Astrocyte (in vitro differentiated cells and primary cell): Measurements from ENCODE around the gene CMTM8. TPM values are rescaled to one million over a fixed set of nuclear protein-coding genes. Genes with fewer than 3 reads are reported as not detected.

Experiments
- DNase-seq: peaks from one replicate; pipeline ENCODE4 v3.0.0-alpha.2; 2010; ENCODE audit warnings: low read depth
- FAIRE-seq: peaks from 2 replicates; lab custom pipeline; 2011; peaks lifted over from hg19 to GRCh38; lab: Jason Lieb, UNC
- H2AFZ ChIP-seq: 2 replicates; pipeline ENCODE4 v1.6.0; 2012; ENCODE audit warnings: low read depth, low read length, inconsistent platforms
- H3K27ac ChIP-seq: 2 replicates; pipeline ENCODE4 v1.5.1; 2011; ENCODE audit warnings: low read depth, low read length, inconsistent platforms
- H3K27me3 ChIP-seq: 2 replicates; pipeline ENCODE4 v1.6.0; 2011; ENCODE audit warnings: low read length, inconsistent platforms; ENCODE audit not compliant: insufficient read depth
- H3K36me3 ChIP-seq: 2 replicates; pipeline ENCODE4 v1.5.1; 2011; ENCODE audit warnings: low read length, inconsistent platforms; ENCODE audit not compliant: insufficient read depth
- H3K4me1 ChIP-seq: 2 replicates; pipeline ENCODE4 v1.5.1; 2011; ENCODE audit warnings: low read length, inconsistent platforms; ENCODE audit not compliant: insufficient read depth
- H3K4me2 ChIP-seq: 2 replicates; pipeline ENCODE4 v1.6.0; 2012; ENCODE audit warnings: low read length, inconsistent platforms
- H3K4me3 ChIP-seq: 2 replicates; pipeline ENCODE4 v1.5.1; 2011; ENCODE audit warnings: low read depth, mild to moderate bottlenecking, low read length, inconsistent platforms; ENCODE audit not compliant: insufficient read depth
- H3K79me2 ChIP-seq: 2 replicates; pipeline ENCODE4 v1.6.0; 2012; ENCODE audit warnings: mild to moderate bottlenecking, low read length, inconsistent platforms; ENCODE audit not compliant: insufficient read depth
- H3K9ac ChIP-seq: 2 replicates; pipeline ENCODE4 v1.6.0; 2012; ENCODE audit warnings: mild to moderate bottlenecking, low read length, inconsistent platforms
- H3K9me3 ChIP-seq: 2 replicates; pipeline ENCODE4 v1.5.1; 2012; ENCODE audit warnings: low read depth, mild to moderate bottlenecking, low read length, inconsistent platforms; ENCODE audit not compliant: insufficient read depth
- H4K20me1 ChIP-seq: 2 replicates; pipeline ENCODE4 v1.6.0; 2012; ENCODE audit warnings: low read length, inconsistent platforms; ENCODE audit not compliant: insufficient read depth
- H3K27ac Mint-ChIP-seq: one replicate; pipeline ENCODE4 v1.8.0; 2021; ENCODE audit warnings: mild to moderate bottlenecking, mixed read lengths; ENCODE audit not compliant: unreplicated experiment
- H3K27me3 Mint-ChIP-seq: one replicate; pipeline ENCODE4 v1.8.0; 2021; ENCODE audit warnings: low read depth, mixed read lengths; ENCODE audit not compliant: unreplicated experiment
- H3K36me3 Mint-ChIP-seq: one replicate; pipeline ENCODE4 v1.8.0; 2021; ENCODE audit warnings: low read depth, mixed read lengths; ENCODE audit not compliant: unreplicated experiment
- H3K4me1 Mint-ChIP-seq: one replicate; pipeline ENCODE4 v1.8.0; 2021; ENCODE audit warnings: low read depth, mixed read lengths; ENCODE audit not compliant: unreplicated experiment
- H3K4me3 Mint-ChIP-seq: one replicate; pipeline ENCODE4 v1.8.0; 2021; ENCODE audit warnings: mild to moderate bottlenecking, moderate library complexity, mixed read lengths; ENCODE audit not compliant: unreplicated experiment
- H3K9me3 Mint-ChIP-seq: one replicate; pipeline ENCODE4 v1.8.0; 2021; ENCODE audit warnings: mild to moderate bottlenecking, mixed read lengths; ENCODE audit not compliant: unreplicated experiment
- EZH2 ChIP-seq: IDR thresholded peaks from 2 replicates; pipeline ENCODE4 v1.6.1; 2012; ENCODE audit warnings: mild to moderate bottlenecking, low read length, inconsistent platforms; ENCODE audit not compliant: insufficient read depth
- total RNA-seq: library from RNA; stranded (reverse); gene quantifications from 2 replicates; pipeline ENCODE4 v1.2.1, GENCODE V29; 2021
- TF ChIP-seq, protein P1 (sequence below): IDR thresholded peaks from 2 replicates; pipeline ENCODE4 v1.5.1; 2011; ENCODE audit warnings: low read depth, mild to moderate bottlenecking, inconsistent platforms, low read length, moderate library complexity; ENCODE audit not compliant: insufficient read depth

Gene CMTM8
- total RNA-seq, 1 donor from 2014 or later: 1.6 TPM

GRCh38 chr3:32326795-32327194, 88.3 kb downstream of the CMTM8 start:
- no peaks in the 10 kb centered on the region for H3K36me3 ChIP-seq
- Mint-ChIP-seq H3K4me3 (no peak overlapping the region), H3K36me3 (peaks cover 3% of the 10 kb centered on the region), H3K27me3 (peaks cover 8% of the 10 kb centered on the region), H3K9me3 (no peaks in the 10 kb centered on the region), H3K27ac (no peak overlapping the region), H3K4me1 (no peaks in the 10 kb centered on the region)
- peaks cover 5% of the 10 kb centered on the region for H3K27me3 ChIP-seq
- H3K4me1 ChIP-seq: no peaks in the 10 kb centered on the region
- no peaks in the 10 kb centered on the region for H4K20me1 ChIP-seq
- no peak for TF ChIP-seq EZH2
- TF ChIP-seq, protein P1, sequence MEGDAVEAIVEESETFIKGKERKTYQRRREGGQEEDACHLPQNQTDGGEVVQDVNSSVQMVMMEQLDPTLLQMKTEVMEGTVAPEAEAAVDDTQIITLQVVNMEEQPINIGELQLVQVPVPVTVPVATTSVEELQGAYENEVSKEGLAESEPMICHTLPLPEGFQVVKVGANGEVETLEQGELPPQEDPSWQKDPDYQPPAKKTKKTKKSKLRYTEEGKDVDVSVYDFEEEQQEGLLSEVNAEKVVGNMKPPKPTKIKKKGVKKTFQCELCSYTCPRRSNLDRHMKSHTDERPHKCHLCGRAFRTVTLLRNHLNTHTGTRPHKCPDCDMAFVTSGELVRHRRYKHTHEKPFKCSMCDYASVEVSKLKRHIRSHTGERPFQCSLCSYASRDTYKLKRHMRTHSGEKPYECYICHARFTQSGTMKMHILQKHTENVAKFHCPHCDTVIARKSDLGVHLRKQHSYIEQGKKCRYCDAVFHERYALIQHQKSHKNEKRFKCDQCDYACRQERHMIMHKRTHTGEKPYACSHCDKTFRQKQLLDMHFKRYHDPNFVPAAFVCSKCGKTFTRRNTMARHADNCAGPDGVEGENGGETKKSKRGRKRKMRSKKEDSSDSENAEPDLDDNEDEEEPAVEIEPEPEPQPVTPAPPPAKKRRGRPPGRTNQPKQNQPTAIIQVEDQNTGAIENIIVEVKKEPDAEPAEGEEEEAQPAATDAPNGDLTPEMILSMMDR: no peak
- H3K27ac ChIP-seq: no peak overlapping the region
- H3K4me3 ChIP-seq: no peak overlapping the region
- DNase-seq (no peak), FAIRE-seq (no peak)
- H3K79me2 ChIP-seq: no peaks in the 10 kb centered on the region
- no peak overlapping the region for H3K9ac ChIP-seq
- no peak overlapping the region for H3K4me2 ChIP-seq
- no peak overlapping the region for H2AFZ ChIP-seq
- no peaks in the 10 kb centered on the region for H3K9me3 ChIP-seq

DNA sequence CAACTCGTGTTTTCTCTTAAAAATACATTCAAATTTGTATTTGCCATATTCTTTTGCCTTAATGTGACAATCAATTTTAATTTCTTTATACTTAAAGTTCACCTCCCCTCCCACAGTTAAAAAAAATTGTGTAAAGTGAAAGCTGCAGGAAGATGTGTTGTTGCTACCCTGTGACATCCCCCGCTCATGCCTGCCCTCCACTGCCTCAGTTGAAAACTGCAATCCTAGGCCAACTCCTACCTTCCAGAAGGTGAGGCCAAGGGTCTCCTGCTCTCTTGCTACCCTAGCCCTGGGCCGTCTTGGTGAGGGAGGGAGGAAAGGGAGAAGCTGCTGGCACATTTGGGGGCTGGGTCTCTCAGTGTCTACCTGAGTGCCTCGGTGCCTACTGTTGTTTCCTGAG, 96.2 kb downstream of the CMTM8 start:
- no peaks in the 10 kb centered on the region for H3K4me1 ChIP-seq
- FAIRE-seq (no peak), DNase-seq (no peak)
- no peaks in the 10 kb centered on the region for H3K36me3 ChIP-seq
- H3K4me3 ChIP-seq: no peak overlapping the region
- H3K27ac ChIP-seq: no peak overlapping the region
- H3K79me2 ChIP-seq: no peaks in the 10 kb centered on the region
- Mint-ChIP-seq H3K4me3 (no peak overlapping the region), H3K9me3 (no peaks in the 10 kb centered on the region), H3K27ac (no peak overlapping the region), H3K36me3 (no peaks in the 10 kb centered on the region), H3K4me1 (no peaks in the 10 kb centered on the region), H3K27me3 (no peaks in the 10 kb centered on the region)
- no peak overlapping the region for H3K9ac ChIP-seq
- H4K20me1 ChIP-seq: no peaks in the 10 kb centered on the region
- no peak overlapping the region for H2AFZ ChIP-seq
- TF ChIP-seq EZH2: no peak
- TF ChIP-seq, protein P1: no peak
- no peaks in the 10 kb centered on the region for H3K27me3 ChIP-seq
- H3K4me2 ChIP-seq: no peak overlapping the region
- no peaks in the 10 kb centered on the region for H3K9me3 ChIP-seq

- Histone ChIP-seq H3K9me3 (no peaks in the 10 kb centered on the region), H3K27ac (no peak overlapping the region), H3K36me3 (no peaks in the 10 kb centered on the region), H2AFZ (no peak overlapping the region), H3K79me2 (no peaks in the 10 kb centered on the region), H3K4me1 (no peaks in the 10 kb centered on the region), H3K4me2 (no peak overlapping the region), H4K20me1 (no peaks in the 10 kb centered on the region), H3K4me3 (no peak overlapping the region), H3K9ac (no peak overlapping the region), H3K27me3 (no peaks in the 10 kb centered on the region)
- no peaks in the 10 kb centered on the region for H3K9me3 Mint-ChIP-seq
- no peak for FAIRE-seq
- H3K36me3 Mint-ChIP-seq: no peaks in the 10 kb centered on the region
- H3K4me1 Mint-ChIP-seq: no peaks in the 10 kb centered on the region
- no peak for DNase-seq
- H3K27me3 Mint-ChIP-seq: no peaks in the 10 kb centered on the region
- no peak overlapping the region for H3K4me3 Mint-ChIP-seq
- TF ChIP-seq EZH2: no peak
- TF ChIP-seq, protein P1: no peak
- H3K27ac Mint-ChIP-seq: no peak overlapping the region
These were observed 97.1 kb downstream of the CMTM8 start for GRCh38 chr3:32335365-32336112.
